Measurements from ENCODE around the gene PHF11.
A peak's percentile ranks its signal among the peaks of the same experiment; 100 is the strongest.

The PHF11 gene

GRCh38 chr13:49495783-49496762, at the start of gene PHF11:
PHF11 (plus strand) TSS chr13:49495953; CDS start chr13:49496002, 49 bp downstream.
- DNase-seq (ENCODE audit: low read depth in 2 of 2) = peak; percentile 80

GRCh38 chr13:49446473-49446872, 49.3 kb upstream of the PHF11 start:
- no peak for DNase-seq (ENCODE audit: low read depth in 2 of 2)

- DNase-seq (ENCODE audit: low read depth in 2 of 2) = no peak
Measured at GRCh38 chr13:49448753-49449152, 47.0 kb upstream of the PHF11 start.

- DNase-seq (ENCODE audit: low read depth in 2 of 2) = no peak
Measured at GRCh38 chr13:49450105-49450819, 45.5 kb upstream of the PHF11 start.

GRCh38 chr13:49452725-49453457, 42.9 kb upstream of the PHF11 start:
- DNase-seq (ENCODE audit: low read depth in 2 of 2) = no peak

GRCh38 chr13:49453465-49453864, 42.3 kb upstream of the PHF11 start:
- no peak for DNase-seq (ENCODE audit: low read depth in 2 of 2)

GRCh38 chr13:49454388-49455006, 41.3 kb upstream of the PHF11 start:
- DNase-seq (ENCODE audit: low read depth in 2 of 2) = no peak

- DNase-seq (ENCODE audit: low read depth in 2 of 2) = no peak
Measured at GRCh38 chr13:49455007-49455398, 40.8 kb upstream of the PHF11 start.

- DNase-seq (ENCODE audit: low read depth in 2 of 2) = no peak
Measured at GRCh38 chr13:49456156-49456555, 39.6 kb upstream of the PHF11 start.

- no peak for DNase-seq (ENCODE audit: low read depth in 2 of 2)
Measured at GRCh38 chr13:49457221-49457620, 38.5 kb upstream of the PHF11 start.

- DNase-seq (ENCODE audit: low read depth in 2 of 2) = no peak
Measured at GRCh38 chr13:49459580-49459979, 36.2 kb upstream of the PHF11 start.

GRCh38 chr13:49464085-49464484, 31.7 kb upstream of the PHF11 start:
- no peak for DNase-seq (ENCODE audit: low read depth in 2 of 2)

GRCh38 chr13:49464621-49465325, 31.0 kb upstream of the PHF11 start:
- DNase-seq (ENCODE audit: low read depth in 2 of 2) = no peak

- DNase-seq (ENCODE audit: low read depth in 2 of 2) = no peak
Measured at GRCh38 chr13:49466292-49466838, 29.4 kb upstream of the PHF11 start.

GRCh38 chr13:49472186-49472585, 23.6 kb upstream of the PHF11 start:
- DNase-seq (ENCODE audit: low read depth in 2 of 2) = no peak

- no peak for DNase-seq (ENCODE audit: low read depth in 2 of 2)
Measured at GRCh38 chr13:49476529-49476928, 19.2 kb upstream of the PHF11 start.

- no peak for DNase-seq (ENCODE audit: low read depth in 2 of 2)
Measured at GRCh38 chr13:49481788-49482187, 14.0 kb upstream of the PHF11 start.

GRCh38 chr13:49488563-49488962, 7.2 kb upstream of the PHF11 start:
- no peak for DNase-seq (ENCODE audit: low read depth in 2 of 2)

GRCh38 chr13:49494645-49495044, 1.1 kb upstream of the PHF11 start:
- no peak for DNase-seq (ENCODE audit: low read depth in 2 of 2)

GRCh38 chr13:49496837-49497236, 1.1 kb downstream of the PHF11 start:
- peak in 1 of 2 donors; percentile 37 for DNase-seq (ENCODE audit: low read depth in 2 of 2)

GRCh38 chr13:49497272-49497671, 1.5 kb downstream of the PHF11 start:
- DNase-seq (ENCODE audit: low read depth in 2 of 2) = no peak
